ENCODE measurements around the gene NDUFA7.
"Not testable (repeated sequence)": the region's sequence is repeated elsewhere in the genome, so short reads cannot be mapped to it uniquely, and the experiment has no call there.

Gene NDUFA7

DNA sequence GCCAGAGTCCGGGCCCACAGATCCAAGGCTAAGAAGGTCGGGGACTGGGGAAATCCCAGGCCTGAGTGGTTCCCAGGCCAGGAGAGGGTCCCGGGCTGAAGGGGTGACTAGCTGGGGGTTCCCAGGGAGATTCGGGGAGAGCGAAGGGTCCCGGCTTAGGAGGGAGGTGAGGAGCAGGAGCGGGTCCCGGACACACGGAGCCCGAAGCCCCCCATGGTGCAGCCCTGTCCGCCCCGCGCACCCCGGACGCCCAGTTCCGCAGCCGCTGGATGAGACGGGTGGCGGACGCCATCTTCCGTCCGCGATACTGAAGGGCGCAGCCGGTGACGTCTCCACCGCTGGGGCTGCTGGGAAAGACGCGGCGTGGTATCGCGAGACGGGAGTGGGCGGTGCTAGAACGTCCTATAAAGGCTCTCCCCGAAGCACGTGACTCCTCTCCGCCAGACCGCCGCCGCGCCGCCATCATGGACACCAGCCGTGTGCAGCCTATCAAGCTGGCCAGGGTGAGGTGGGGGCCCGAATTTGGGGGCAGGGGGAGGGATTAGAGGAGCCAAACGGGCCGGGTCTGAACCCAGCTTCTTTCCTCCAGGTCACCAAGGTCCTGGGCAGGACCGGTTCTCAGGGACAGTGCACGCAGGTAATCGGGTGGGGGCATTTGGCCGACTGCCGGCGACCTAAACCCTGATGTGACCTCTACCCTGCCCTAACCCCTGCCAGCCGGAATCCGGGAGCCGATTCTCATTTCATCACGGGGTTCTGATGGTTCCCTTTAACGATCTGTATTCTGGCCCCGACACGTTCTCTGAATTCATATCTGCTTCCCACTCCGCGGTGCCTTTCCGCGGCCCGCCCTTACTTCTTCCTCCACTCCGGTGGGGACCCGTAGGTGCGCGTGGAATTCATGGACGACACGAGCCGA, at the start of gene NDUFA7, which contains the start of gene RPS28:
NDUFA7 (minus strand) TSS at position 309 of the 919 bp plus-strand sequence; CDS start at position 292, 17 bp downstream.
RPS28 (plus strand) TSS at position 430 of the 919 bp plus-strand sequence; CDS start at position 465, 35 bp downstream.
- DNase-seq = peak; percentile 98

DNA sequence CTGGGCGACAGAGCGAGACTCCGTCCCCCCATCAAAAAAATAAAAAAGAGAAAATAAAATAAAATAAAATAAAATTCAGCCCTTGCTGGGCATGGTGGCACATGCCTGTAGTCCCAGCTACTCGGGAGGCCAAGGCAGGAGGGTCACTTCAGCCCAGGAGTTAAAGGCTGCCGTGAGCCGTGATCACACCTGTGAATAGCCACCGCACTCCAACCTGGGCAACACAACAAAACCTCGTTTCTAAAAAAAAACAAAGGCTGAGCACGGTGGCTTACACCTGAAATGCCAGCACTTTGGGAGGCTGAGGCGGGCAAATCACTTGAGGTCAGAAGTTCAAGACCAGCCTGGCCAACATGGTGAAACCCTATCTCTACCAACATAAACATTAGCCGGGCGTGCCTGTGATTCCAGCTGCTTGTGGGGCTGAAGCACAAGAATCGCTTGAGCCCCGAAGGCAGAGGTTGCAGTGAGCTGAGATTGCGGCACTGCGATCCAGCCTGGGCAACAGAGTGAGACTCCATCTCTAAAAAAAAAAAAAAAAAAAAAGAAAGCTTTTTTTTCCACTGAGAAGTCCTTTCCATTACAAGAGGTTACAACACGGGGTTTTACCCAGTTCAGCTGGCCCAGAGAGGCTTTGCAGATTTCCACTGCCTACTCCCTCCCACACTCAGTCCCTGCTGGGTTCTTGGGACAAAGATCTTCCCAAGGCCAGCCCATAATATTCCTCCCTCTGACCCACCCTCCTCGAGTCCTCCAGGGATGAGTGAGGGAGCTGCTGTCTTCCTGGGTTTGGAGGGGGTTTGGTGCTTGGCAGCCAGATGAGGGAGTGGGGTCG, 49.2 kb upstream of the NDUFA7 start:
- DNase-seq = no peak

DNA sequence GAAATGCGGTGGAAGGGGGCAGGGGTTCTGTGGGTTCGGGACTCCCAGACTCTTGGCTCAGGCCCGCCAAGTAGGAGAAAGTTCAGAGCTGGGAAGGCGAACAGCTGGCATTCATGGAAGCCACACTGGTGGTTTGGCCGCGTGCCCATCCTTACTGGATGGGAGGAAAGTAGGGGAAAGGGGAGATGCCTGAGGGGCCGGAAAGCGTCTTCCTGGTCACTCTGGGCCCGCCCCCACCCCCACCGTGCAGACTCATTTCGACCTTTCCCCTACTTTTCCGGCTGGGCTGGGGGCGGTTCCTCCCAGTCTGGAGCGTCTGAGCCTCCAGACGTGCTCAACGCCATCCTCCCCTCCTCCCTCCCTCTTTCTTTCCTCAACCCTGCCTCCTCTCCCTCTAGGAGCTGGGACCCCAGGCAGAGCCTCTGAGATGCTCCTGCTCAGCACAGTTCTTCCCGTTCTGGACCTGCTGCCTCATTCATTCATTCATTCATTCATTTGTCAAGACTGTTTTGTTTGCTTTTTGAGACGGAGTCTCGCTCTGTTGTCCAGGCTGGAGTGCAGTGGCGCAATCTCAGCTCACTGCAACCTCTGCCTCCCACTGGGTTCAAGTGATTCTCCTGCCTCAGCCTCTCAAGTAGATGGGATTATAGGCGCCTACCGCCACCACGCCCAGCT, 46.3 kb upstream of the NDUFA7 start:
- no peak for DNase-seq

DNA sequence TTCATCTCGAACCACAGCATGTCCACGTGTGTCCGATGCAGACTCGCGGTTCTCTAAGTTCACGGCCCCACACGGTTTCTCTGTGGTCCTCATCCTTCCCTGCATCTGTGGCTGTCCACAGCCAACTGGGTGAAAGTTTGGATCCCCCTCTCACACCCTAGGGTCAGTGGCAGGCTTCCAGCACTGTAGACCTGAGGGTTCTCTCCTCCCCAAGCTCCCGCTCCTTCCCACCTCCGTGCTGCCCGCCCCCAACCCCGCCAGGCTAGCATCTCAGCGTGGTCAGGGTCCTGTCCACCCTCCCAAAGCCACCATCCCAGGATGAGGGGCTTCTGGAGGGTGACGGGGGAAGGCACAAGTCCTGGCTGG, 45.8 kb upstream of the NDUFA7 start:
- DNase-seq = no peak

DNA sequence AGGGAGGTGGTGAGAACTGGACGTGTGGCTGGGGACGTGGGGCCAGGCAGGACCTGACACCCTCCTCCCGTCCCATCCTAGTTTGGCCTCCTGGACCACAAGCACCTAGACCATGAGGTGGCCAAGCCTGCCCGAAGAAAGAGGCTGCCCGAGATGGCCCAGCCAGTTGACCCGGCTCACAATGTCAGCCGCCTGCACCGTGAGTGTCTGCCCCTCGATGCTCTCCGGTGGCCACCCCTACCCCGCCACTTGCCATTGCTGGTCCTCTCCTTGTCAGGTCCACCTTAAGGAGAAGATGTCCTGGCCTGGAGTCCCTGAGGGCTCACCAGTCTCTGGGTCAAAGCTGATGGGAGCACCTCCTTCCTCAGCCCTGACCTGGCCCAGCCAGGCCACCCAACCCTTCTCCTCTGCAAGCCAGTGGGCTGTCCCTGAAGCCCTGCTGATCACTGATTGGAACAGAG, 45.0 kb upstream of the NDUFA7 start:
- DNase-seq = no peak

DNA sequence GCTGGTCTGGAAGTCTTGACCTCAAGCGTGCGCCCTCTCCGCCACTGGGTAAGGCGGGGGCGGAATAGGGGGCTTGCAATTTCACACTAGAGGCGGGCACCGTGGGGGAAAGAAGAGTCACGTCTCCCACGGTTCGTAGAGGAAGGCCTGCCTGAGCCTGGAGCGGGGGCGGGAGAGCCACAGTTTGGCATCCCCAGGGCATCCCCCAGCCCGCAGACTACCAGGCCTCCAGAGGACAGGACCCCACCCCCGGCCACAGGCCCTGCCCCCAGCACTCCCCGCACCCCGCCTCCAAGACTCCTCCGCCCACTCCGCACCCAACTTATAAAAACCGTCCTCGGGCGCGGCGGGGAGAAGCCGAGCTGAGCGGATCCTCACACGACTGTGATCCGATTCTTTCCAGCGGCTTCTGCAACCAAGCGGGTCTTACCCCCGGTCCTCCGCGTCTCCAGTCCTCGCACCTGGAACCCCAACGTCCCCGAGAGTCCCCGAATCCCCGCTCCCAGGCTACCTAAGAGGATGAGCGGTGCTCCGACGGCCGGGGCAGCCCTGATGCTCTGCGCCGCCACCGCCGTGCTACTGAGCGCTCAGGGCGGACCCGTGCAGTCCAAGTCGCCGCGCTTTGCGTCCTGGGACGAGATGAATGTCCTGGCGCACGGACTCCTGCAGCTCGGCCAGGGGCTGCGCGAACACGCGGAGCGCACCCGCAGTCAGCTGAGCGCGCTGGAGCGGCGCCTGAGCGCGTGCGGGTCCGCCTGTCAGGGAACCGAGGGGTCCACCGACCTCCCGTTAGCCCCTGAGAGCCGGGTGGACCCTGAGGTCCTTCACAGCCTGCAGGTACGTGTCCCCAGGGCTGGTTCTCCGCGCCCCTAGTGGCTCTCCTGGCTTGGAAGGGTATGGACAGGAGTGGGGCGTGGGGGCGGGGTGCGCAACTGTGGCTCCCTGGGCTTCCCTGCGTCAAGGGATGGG, 42.9 kb upstream of the NDUFA7 start, which contains the start of gene ANGPTL4:
ANGPTL4 (plus strand) TSS at position 353 of the 969 bp plus-strand sequence; CDS start at position 520, 167 bp downstream.
- DNase-seq = peak; percentile 73

DNA sequence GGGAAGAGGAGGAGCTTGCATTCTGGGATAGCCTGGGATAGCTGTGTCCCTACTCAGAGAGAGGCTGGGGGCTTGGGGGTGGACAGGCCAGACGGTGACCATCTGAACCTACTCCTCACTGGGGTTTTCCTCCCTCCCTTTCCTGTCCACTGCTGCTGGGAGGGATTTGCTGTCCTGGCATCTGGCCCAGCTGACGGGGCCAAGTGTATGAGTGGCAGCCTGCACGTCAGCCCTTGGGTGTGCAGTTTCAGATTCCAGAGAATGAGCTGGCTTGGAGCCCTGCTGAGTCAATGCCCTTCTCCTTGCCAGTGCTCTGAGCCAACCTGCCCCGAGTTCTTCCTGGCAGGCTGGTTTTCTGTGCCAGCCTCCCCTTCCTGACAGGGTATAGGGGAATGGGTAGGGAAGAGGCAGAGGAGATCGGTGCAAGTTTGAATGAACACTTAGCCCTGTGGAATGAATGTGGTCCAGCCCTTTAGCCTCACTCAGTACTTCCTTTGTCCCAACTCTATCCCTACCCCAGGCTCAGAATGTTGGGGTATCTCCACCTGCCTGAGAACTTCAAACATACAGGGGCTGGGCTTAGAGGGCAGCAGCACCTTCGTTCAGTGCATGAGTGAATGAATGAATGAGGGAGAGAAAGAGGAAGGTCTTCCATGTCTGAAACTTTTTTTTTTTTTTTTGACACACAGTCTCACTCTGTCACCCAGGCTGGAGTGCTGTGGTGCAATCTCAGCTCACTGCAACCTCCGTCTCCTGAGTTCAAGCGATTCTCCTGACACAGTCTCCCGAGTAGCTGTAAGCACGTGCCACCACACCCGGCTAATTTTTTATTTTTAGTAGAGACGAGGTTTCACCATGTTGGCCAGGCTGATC, 41.0 kb upstream of the NDUFA7 start:
- DNase-seq = peak; percentile 64

DNA sequence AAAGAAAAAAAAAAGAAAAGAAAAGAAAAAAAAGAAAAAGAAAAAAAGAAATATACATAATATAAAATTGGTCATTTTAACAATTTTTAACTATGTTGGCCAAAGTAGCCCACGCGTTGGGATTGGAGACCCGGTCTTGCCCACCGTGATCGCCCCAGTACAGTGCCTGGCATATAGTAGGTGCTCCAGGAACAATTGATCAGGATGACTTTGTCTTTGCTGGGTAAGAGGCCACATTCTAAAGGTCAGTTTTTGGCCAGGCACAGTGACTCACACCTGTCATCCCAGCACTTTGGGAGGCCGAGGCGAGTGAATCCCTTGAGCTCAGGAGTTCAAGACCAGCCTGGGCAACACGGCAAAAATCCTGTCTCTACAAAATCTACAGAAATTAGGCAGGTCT, 39.0 kb upstream of the NDUFA7 start:
- DNase-seq = no peak

DNA sequence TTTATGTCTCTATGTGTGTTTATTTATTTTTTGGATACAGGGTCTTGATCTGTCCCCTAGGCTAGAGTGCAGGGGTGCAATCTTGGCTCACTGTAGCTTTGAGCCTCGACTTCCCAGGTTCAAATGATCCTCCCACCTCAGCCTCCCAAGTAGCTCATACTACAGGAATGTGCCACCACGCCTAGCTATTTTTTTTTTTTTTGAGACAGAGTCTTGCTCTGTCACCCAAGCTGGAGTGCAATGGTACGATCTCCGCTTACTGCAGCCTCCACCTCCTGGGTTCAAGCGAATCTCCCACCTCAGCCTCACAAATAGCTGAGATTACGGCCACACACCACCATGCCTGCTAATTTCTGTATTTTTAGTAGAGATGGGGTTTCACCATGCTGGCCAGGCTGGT, 37.8 kb upstream of the NDUFA7 start:
- DNase-seq = no peak

DNA sequence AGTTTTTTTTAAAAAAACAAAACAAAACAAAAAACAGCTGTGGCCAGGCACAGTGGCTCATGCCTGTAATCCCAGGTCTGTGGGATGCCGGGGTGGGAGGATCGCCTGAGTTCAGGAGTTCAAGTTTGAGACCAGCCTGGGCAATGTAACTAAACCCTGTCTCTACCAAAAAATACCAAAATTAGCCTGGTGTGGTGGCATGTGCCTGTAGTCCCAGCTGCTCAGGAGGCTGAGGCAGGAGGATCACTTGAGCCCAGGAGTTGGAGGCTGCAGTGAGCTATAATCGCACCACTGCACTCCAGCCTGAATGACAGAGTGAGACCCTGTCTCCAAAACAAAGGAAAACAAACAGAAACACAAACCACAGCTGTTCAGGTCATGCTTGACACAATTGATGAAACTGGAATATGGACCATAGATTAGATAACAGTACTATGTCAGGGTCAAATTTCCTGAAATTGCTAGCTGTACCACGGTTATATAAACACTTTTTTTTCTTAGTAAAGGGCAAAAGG, 35.9 kb upstream of the NDUFA7 start:
- DNase-seq = no peak

DNA sequence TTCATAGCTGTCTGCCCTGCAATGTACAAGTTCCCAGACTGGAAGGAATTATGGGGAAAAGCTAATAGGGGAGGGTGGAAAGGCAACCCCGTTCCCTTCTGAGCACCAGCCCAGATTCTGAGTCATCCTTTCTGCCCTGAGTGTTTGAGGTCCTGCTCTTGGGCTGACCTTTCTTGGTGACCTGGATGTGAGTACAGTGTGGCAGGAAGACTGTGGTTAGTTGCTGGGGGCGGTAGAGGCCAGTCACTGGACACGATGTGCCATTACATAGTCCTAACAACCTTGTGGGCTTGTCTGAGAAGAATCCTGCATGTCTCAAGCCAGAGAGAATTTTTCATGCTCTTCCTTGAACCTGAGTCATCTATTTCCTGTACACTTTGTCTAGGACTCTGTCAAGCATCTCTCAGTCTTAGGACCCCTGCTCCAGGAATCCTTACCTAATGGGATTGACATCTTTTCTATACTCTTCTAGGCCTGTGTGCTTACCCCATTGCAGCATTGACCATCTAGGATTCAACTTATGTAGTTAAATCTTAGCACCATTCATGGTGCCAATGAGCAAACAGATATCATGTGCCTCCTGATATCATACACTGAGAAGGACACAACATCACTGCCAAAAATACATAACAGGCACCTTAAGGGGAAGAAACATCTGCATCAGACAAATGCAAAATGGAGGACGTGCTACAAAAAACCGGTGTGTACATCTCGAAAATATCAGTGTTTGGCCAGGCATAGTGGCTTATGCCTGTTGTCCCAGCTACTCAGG, 34.6 kb upstream of the NDUFA7 start:
- DNase-seq = no peak

DNA sequence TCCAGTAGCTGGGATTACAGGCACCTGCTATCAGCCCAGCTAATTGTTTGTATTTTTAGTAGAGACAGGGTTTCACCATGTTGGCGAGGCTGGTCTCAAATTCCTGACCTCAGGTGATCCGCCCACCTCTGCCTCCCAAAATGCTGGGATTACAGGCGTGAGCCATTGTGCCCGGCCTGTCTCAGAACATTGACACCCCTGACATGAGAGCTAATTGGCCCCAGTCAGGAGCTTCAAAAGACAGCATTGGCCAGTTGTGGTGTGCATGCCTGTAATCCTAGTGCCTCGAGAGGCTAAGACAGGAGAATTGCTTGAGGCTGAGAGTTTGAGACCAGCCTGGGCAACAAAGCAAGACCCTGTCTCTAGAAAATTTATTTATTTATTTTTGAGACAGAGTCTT, 31.7 kb upstream of the NDUFA7 start:
- DNase-seq = not testable (repeated sequence)

DNA sequence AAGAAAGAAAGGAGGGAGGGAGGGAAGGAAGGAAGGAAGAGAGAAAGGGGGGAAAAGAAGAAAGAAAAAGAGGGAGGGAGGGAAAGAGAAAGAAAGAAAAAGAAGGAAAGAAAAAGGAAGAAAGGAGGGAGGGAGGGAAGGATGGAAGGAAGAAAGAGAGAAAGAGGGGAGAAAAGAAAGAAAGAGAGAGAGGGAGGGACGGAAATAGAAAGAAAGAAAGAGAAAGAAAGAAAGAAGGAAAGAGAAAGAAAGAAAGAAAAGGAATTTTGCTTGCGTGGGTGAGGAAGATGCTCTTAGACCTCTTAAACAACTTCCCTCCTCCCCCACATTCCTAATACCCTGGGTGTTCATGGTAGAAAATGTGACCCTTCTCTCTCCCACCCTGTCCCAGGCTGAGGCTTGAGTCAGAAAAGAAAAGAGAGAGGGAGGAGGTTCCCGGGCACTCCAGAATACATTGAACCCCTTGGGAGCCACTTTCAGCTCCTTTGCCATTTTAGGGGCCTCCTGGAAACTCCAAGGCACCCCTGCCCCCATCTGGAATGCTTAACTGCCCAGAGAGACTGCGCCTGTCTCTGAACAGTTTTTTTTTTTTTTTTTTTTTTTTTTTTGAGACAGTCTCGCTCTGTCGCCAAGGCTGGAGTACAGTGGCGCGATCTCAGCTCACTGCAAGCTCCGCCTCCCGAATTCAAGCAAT, 31.1 kb upstream of the NDUFA7 start:
- no peak for DNase-seq

DNA sequence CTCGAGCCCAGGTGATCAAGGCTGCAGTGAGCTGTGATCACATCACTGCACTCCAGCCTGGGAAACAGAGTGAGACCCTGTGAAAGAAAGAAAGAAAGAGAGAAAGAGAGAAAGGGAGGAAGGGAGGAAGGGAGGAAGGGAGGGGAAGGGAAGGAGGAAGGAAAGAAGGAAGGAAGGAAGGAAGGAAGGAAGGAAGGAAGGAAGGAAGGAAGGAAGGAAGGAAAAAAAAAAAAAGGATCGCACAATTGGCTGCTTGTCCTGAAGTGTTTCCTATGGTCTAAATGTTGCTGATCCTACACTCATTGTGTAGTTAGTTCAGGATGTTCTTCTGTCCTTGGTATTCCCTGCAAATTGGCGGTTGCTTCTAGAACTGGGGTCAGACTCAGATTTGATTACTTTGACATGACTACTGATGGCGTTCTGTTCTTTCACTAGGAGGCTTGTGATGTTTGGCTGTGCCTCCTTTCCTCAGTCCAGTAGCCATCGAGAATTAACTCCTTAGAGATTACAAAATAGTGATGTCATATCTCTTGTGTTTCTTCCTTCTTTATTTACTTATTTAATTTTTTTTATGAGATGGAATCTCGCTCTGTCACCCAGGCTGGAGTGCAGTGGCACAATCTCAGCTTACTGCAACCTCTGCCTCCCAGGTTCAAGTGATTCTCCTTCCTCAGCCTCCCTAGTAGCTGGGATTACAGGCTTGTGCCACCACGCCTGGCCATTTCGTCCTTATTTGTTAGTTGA, 28.6 kb upstream of the NDUFA7 start:
- DNase-seq = not testable (repeated sequence)

DNA sequence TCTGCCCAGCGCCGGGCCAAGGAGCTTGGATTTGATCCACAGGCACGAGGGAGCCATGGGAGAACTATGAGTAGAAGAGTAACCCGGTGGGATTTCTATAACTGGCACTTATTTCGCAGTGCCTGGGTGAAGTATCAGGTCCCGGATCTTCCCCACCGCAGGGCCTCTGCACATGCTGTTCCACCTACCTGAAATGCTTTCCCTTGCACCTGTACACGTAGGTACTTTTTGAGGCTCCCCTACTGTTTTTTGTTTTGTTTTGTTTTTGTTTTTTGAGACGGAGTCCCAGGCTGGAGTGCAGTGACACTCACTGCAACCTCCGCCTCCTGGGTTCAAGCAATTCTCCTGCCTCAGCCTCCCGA, 22.3 kb upstream of the NDUFA7 start:
- no peak for DNase-seq

DNA sequence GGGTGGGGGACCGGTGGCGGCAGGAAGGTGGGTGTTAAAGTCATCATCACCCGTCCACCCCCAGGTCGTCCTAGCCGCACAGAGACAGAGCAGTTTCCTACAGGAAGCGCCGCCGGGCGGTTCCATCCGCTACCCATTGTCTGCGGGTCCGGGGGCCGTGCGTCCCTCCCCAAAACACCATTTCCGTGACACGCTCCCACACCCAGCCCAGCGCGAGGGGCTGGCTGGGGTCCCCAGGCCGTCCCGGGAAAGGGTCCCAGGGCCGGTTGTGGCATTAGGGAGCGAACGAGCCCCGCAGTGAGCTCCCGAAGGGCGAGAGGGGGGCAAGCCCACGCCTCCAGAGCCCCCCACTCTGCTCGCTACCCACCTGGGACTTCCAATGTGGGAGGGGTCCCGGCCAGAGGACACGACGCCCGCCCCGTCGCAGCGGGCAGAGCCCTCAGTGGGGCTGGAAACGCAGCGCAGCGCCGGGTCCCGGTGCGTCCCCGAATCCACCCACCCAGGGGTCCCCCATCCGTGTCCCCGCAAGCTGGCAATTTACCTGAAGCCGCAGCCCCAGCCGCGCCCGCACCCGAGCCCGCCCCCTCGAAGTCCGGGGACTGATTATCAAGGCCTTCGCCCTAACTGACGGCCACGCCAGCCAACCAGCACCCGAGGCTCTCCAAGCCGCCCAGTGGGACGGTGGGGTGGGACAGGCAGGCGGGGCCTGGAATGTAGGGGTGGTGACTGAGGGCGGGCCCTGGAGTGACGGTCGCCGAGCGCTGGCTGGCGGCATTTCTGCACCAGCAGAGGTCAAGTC, 21.7 kb upstream of the NDUFA7 start, which contains the start of gene KANK3:
KANK3 (minus strand) TSS at position 579 of the 799 bp plus-strand sequence. CDS start 5,434 bp downstream, outside the sequence.
- peak; percentile 96 for DNase-seq

DNA sequence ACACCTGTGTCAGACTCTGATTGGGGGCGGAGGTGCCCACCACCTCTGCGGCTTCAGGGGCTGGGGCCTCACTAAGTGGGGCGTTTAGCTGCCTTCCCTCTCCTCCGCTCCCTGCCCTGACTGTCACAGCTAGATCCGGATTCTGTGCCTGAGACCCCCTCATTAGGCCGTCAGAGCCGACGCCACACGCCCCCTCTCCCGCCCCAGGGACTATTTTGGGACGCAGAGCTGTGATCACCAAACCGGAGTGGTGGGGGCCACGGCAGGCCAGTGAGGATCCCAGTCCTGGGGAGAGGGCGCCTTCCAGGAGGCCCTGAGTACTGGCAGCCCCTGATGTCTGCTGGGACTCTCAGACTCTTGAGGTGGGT, 21.1 kb upstream of the NDUFA7 start:
- no peak for DNase-seq

Data from activated CD4-positive, alpha-beta T cell treated with anti-CD3 and anti-CD28 coated beads for 48 hours (primary cell).